ENCODE data around the gene GPR137. TPM values are rescaled to one million over a fixed set of nuclear protein-coding genes. Genes with fewer than 3 reads are reported as not detected.
A peak's percentile ranks its signal among the peaks of the same experiment; 100 is the strongest.

GPR137 gene
- total and polyA plus RNA-seq, 2 experiments from 2014 or later, result 35.7 to 37.6 TPM

- no peak overlapping the region for H3K9ac ChIP-seq
- peaks cover 17% of the 10 kb centered on the region for H3K27me3 ChIP-seq (replicated peaks; ENCODE audit: insufficient read depth)
- H3K36me3 ChIP-seq (ENCODE audit: low read depth), result no peaks in the 10 kb centered on the region
- no peak overlapping the region for H3K27ac ChIP-seq
- H2AFZ ChIP-seq, result no peak overlapping the region
- H3K4me2 ChIP-seq (ENCODE audit: unreplicated experiment), result no peak overlapping the region
- no peak overlapping the region for H3K4me3 ChIP-seq
- H3K9me2 ChIP-seq (ENCODE audit: insufficient read depth), result no peaks in the 10 kb centered on the region
- in situ Hi-C loops (cut with MboI), result no loop called here
- no peaks in the 10 kb centered on the region for H3K9me3 ChIP-seq (ENCODE audit: low read depth)
- H3K79me2 ChIP-seq (ENCODE audit: insufficient read depth), result peaks cover 9% of the 10 kb centered on the region
- TF ChIP-seq EZH2phosphoT487 (IDR thresholded peaks at IDR 0.05; ENCODE audit: insufficient read depth, low read depth) (no peak), EZH2 (IDR thresholded peaks at IDR 0.05; ENCODE audit: insufficient read depth, poor library complexity, severe bottlenecking) (no peak)
- no peaks in the 10 kb centered on the region for H3K4me1 ChIP-seq (ENCODE audit: insufficient read depth)
- no peaks in the 10 kb centered on the region for H3F3A ChIP-seq (ENCODE audit: insufficient read depth)
- H4K20me1 ChIP-seq (ENCODE audit: insufficient read depth), result no peaks in the 10 kb centered on the region
- DNase-seq, result no peak
- 81 to 82% methylated on average over 10 to 13 of the region's 13 CpGs for WGBS, 2 experiments (ENCODE audit: low coverage in 1 of 2, low lambda C conversion rate in 2 of 2, missing lambda C conversion rate in 2 of 2)
Observed at GRCh38 chr11:64289002-64289564, 3.4 kb downstream of the GPR137 start.

DNA sequence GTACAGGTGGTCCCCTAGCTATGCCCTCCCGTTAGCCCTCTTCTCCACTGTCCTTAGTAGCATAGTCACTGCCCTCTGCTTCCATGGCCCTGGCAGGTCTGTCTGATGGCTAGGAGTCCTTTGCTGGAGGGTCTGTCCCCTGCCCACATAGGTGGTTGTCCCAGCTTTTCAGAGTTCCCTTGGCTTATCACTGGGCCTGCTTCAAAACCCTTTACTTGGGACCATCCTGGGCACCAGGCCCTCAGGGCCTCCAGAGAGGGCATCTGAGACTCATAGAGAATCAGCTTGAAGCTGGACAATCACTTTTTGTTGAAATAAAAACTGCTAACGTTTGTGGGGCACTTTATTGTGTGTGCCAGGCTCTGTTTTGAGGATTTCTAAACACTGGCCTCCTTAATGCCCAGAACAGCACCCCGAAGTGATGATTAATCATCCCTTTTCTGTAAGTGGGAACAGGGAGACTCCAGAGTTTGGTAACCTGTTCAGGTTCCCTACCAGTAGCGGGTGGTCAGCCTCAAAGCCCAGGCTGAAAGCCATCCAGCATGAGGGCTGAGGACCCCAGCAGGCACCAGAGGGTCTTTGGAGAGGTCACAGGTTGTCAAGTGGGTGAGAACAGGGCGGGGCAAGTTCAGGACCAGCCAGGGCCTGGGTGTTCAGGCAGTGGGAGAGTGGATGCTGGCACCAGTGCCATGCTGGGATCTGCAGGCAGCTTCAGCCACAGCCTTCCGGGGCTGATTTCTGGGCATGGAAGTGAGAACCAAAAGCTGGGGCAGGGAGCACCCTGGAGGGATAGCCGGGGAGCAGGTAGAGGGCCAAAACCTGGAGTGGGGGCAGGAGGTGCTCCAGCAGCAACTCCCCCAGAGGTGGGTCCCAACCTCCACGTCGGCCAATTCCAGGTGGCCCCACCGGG lies 5.0 kb downstream of the GPR137 start:
- H3F3A ChIP-seq (ENCODE audit: insufficient read depth), result no peaks in the 10 kb centered on the region
- 0 out of 2 replicates have a peak, but pooled peaks cover 2% of the 10 kb centered on the region for H3K4me1 ChIP-seq (ENCODE audit: insufficient read depth)
- H3K9me2 ChIP-seq (ENCODE audit: insufficient read depth), result no peaks in the 10 kb centered on the region
- no peak overlapping the region for H3K4me3 ChIP-seq
- H4K20me1 ChIP-seq (ENCODE audit: insufficient read depth), result no peaks in the 10 kb centered on the region
- no peak for DNase-seq
- no peak overlapping the region for H3K9ac ChIP-seq
- H3K9me3 ChIP-seq (ENCODE audit: low read depth), result no peaks in the 10 kb centered on the region
- 0 out of 2 replicates have a peak, but pooled peaks cover 6% of the 10 kb centered on the region for H3K79me2 ChIP-seq (ENCODE audit: insufficient read depth)
- WGBS, 2 experiments (ENCODE audit: low coverage in 1 of 2, low lambda C conversion rate in 2 of 2, missing lambda C conversion rate in 2 of 2), result 56 to 59% methylated on average over 10 of the region's 10 CpGs
- in situ Hi-C loops (cut with MboI), result no loop called here
- H2AFZ ChIP-seq, result no peak overlapping the region
- no peak overlapping the region for H3K4me2 ChIP-seq (ENCODE audit: unreplicated experiment)
- TF ChIP-seq EZH2phosphoT487 (IDR thresholded peaks at IDR 0.05; ENCODE audit: insufficient read depth, low read depth), result no peak
- peak; percentile 34 for TF ChIP-seq EZH2 (IDR thresholded peaks at IDR 0.05; ENCODE audit: insufficient read depth, poor library complexity, severe bottlenecking)
- no peak overlapping the region for H3K27ac ChIP-seq
- H3K27me3 ChIP-seq (replicated peaks; ENCODE audit: insufficient read depth), result peaks cover 20% of the 10 kb centered on the region
- H3K36me3 ChIP-seq (ENCODE audit: low read depth), result no peaks in the 10 kb centered on the region

- peak within 1 kb of the TSS; percentile 58 for H3K4me3 ChIP-seq
- TF ChIP-seq EZH2 (IDR thresholded peaks at IDR 0.05; ENCODE audit: insufficient read depth, poor library complexity, severe bottlenecking) (no peak), EZH2phosphoT487 (IDR thresholded peaks at IDR 0.05; ENCODE audit: insufficient read depth, low read depth) (no peak)
- 0 out of 2 replicates have a peak, but pooled peaks cover 6% of the 10 kb centered on the region for H3K79me2 ChIP-seq (ENCODE audit: insufficient read depth)
- H3K27ac ChIP-seq, result no peak within 1 kb of the TSS
- H3K9me3 ChIP-seq (ENCODE audit: low read depth), result no peaks in the 10 kb centered on the region
- no peak within 1 kb of the TSS for H2AFZ ChIP-seq
- 8 to 20% methylated on average over 24 to 42 of the region's 45 CpGs for WGBS, 2 experiments (ENCODE audit: low coverage in 1 of 2, low lambda C conversion rate in 2 of 2, missing lambda C conversion rate in 2 of 2)
- in situ Hi-C loops (cut with MboI), result no loop called here
- H3F3A ChIP-seq (ENCODE audit: insufficient read depth), result no peaks in the 10 kb centered on the region
- no peak within 1 kb of the TSS for H3K9ac ChIP-seq
- no peaks in the 10 kb centered on the region for H4K20me1 ChIP-seq (ENCODE audit: insufficient read depth)
- no peaks in the 10 kb centered on the region for H3K9me2 ChIP-seq (ENCODE audit: insufficient read depth)
- peaks cover 20% of the 10 kb centered on the region for H3K27me3 ChIP-seq (replicated peaks; ENCODE audit: insufficient read depth)
- H3K4me2 ChIP-seq (ENCODE audit: unreplicated experiment), result peak within 1 kb of the TSS; percentile 45
- no peak for DNase-seq
- no peaks in the 10 kb centered on the region for H3K36me3 ChIP-seq (ENCODE audit: low read depth)
- 0 out of 2 replicates have a peak, but pooled peaks cover 2% of the 10 kb centered on the region for H3K4me1 ChIP-seq (ENCODE audit: insufficient read depth)
Observed at GRCh38 chr11:64291262-64291751, 5.7 kb downstream of the GPR137 start, which contains the start of gene KCNK4. Gene KCNK4 (plus strand): TSS chr11:64291302. CDS start chr11:64293019, 1,717 bp downstream.

DNA sequence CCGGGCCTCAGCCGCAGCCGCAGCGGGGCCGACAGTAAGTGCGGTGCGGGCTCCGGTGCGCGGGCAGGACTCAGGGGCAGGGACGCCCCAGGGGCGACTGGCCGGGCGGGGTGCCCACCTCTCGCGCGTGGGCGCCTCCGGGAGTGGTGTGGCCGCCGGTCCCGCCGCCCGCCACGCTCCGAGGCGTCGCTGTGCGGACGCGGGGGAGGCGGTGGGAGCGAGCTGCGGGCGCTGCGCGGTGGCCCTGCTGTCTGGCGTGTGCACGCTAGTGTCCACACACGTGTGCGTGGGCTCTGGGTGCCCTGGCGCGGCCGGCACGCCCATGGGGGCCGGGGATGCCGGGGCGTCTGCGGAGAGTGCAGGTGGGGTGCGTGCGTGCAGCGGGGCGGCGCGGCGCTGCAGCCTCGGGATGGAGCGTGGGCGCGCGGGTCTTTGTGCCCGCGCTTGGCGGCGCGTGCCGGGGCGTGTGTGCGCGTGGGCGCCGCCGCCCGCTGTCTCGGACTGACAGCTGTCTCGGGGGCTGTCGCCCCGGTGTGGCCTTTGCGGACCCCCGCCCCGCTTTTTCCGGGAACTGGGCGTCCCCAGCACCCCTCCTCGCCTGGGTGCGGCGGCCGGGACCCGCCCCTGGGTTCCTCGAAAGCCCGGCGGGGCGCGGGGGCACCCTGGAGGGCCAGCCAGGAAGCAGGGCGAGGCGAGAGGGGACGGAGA lies 6.3 kb downstream of the GPR137 start:
- H3F3A ChIP-seq (ENCODE audit: insufficient read depth), result no peaks in the 10 kb centered on the region
- H3K36me3 ChIP-seq (ENCODE audit: low read depth), result no peaks in the 10 kb centered on the region
- H3K4me1 ChIP-seq (ENCODE audit: insufficient read depth), result 0 out of 2 replicates have a peak, but pooled peaks cover 2% of the 10 kb centered on the region
- DNase-seq, result peak; percentile 42
- TF ChIP-seq EZH2 (IDR thresholded peaks at IDR 0.05; ENCODE audit: insufficient read depth, poor library complexity, severe bottlenecking), result peak; percentile 87
- no peak; the same call in 1 of the 2 replicates for TF ChIP-seq EZH2phosphoT487 (IDR thresholded peaks at IDR 0.05; ENCODE audit: insufficient read depth, low read depth)
- peak overlapping the region; percentile 58 for H3K4me3 ChIP-seq
- H3K9me2 ChIP-seq (ENCODE audit: insufficient read depth), result no peaks in the 10 kb centered on the region
- no peak overlapping the region for H2AFZ ChIP-seq
- no peak overlapping the region for H3K9ac ChIP-seq
- no peaks in the 10 kb centered on the region for H4K20me1 ChIP-seq (ENCODE audit: insufficient read depth)
- no peak overlapping the region for H3K27ac ChIP-seq
- WGBS, 2 experiments (ENCODE audit: low coverage in 1 of 2, low lambda C conversion rate in 2 of 2, missing lambda C conversion rate in 2 of 2), result 1 to 3% methylated on average over 51 to 54 of the region's 96 CpGs
- H3K27me3 ChIP-seq (replicated peaks; ENCODE audit: insufficient read depth), result peaks cover 20% of the 10 kb centered on the region
- H3K4me2 ChIP-seq (ENCODE audit: unreplicated experiment), result peak overlapping the region; percentile 45
- 0 out of 2 replicates have a peak, but pooled peaks cover 6% of the 10 kb centered on the region for H3K79me2 ChIP-seq (ENCODE audit: insufficient read depth)
- in situ Hi-C loops (cut with MboI), result no loop called here
- H3K9me3 ChIP-seq (ENCODE audit: low read depth), result no peaks in the 10 kb centered on the region

Measured in GM23248 (cell line).